ENCODE data around the gene ANAPC13. TPM values are rescaled to one million over a fixed set of nuclear protein-coding genes. Genes with fewer than 3 reads are reported as not detected.

ANAPC13 gene
- total RNA-seq, 2 experiments from 2014 or later: 10.8 to 15.1 TPM

GRCh38 chr3:134430950-134431445 lies 54.8 kb downstream of the ANAPC13 start:
- H3K27me3 Mint-ChIP-seq: peaks cover 41% of the 10 kb centered on the region
- no peaks in the 10 kb centered on the region for H3K4me1 Mint-ChIP-seq
- ATAC-seq (no peak), DNase-seq (no peak)
- no peak overlapping the region for H3K27ac Mint-ChIP-seq
- no peaks in the 10 kb centered on the region for H3K36me3 Mint-ChIP-seq
- H3K9me3 Mint-ChIP-seq (ENCODE audit: low read depth): no peaks in the 10 kb centered on the region
- no peak overlapping the region for H3K4me3 Mint-ChIP-seq
- CTCF ChIA-PET: no interaction called here

GRCh38 chr3:134430174-134430573 lies 55.6 kb downstream of the ANAPC13 start:
- Mint-ChIP-seq H3K4me3 (no peak overlapping the region), H3K27me3 (peaks cover 41% of the 10 kb centered on the region), H3K4me1 (no peaks in the 10 kb centered on the region), H3K36me3 (no peaks in the 10 kb centered on the region), H3K9me3 (ENCODE audit: low read depth) (no peaks in the 10 kb centered on the region), H3K27ac (no peak overlapping the region)
- DNase-seq: no peak
- CTCF ChIA-PET: no interaction called here
- no peak for ATAC-seq

- ATAC-seq: no peak
- CTCF ChIA-PET: no interaction called here
- Mint-ChIP-seq H3K27ac (no peak overlapping the region), H3K36me3 (no peaks in the 10 kb centered on the region), H3K4me1 (no peaks in the 10 kb centered on the region), H3K27me3 (peaks cover 37% of the 10 kb centered on the region), H3K9me3 (ENCODE audit: low read depth) (no peaks in the 10 kb centered on the region), H3K4me3 (no peak overlapping the region)
- DNase-seq: no peak
These were observed 57.4 kb downstream of the ANAPC13 start for GRCh38 chr3:134428401-134428800.

Other genes with a start within 250 kb of the ANAPC13 start
- gene RYK, start 235.1 kb downstream of the ANAPC13 start, total RNA-seq: 1 to 10 TPM; 7.7 to 8.6 TPM
- not detected for gene AMOTL2, start 111.5 kb downstream of the ANAPC13 start, total RNA-seq
- 10 to 100 TPM; 17.8 to 25.8 TPM for gene CEP63, start 72 bp upstream of the ANAPC13 start, total RNA-seq
- gene KY, start 165.0 kb upstream of the ANAPC13 start, total RNA-seq: not detected

Measured in activated CD8-positive, alpha-beta memory T cell treated with anti-CD3 and anti-CD28 coated beads, Interleukin-2, amount 10 ng/mL, durations not matched to agents 7 days and 5 days (primary cell).